Activated CD4-positive, alpha-beta T cell treated with anti-CD3 and anti-CD28 coated beads, Interleukin-2, Interleukin-4, amounts not matched to agents 100 ng/mL and 50 ng/mL, durations not matched to agents 16 hours and 8 hours (primary cell): Measurements from ENCODE around the gene TAP1.

Experiments
- DNase-seq: peaks from one replicate; pipeline ENCODE4 v3.0.0-alpha.2; 2020; ENCODE audit warnings: low spot score

TAP1 gene

DNA sequence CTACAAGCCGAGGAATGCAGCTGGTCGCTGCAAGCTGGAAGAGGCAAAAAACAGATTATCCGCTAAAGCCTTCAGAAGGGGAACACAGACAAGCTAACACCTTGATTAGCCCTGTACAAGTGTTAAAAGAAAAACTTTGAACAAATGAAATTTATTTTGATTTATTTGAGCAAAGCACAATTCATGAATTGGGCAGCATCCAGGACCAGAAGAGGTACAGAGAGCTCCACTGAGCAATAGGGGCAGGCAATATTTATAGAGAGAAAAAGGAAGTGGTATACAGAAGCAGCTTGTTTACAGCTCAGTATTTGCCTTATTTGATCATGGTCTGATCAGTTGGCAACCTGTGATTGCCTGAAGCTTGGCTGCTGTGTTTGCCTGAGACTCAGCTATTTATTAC, 54.3 kb downstream of the TAP1 start:
- DNase-seq = no peak

DNA sequence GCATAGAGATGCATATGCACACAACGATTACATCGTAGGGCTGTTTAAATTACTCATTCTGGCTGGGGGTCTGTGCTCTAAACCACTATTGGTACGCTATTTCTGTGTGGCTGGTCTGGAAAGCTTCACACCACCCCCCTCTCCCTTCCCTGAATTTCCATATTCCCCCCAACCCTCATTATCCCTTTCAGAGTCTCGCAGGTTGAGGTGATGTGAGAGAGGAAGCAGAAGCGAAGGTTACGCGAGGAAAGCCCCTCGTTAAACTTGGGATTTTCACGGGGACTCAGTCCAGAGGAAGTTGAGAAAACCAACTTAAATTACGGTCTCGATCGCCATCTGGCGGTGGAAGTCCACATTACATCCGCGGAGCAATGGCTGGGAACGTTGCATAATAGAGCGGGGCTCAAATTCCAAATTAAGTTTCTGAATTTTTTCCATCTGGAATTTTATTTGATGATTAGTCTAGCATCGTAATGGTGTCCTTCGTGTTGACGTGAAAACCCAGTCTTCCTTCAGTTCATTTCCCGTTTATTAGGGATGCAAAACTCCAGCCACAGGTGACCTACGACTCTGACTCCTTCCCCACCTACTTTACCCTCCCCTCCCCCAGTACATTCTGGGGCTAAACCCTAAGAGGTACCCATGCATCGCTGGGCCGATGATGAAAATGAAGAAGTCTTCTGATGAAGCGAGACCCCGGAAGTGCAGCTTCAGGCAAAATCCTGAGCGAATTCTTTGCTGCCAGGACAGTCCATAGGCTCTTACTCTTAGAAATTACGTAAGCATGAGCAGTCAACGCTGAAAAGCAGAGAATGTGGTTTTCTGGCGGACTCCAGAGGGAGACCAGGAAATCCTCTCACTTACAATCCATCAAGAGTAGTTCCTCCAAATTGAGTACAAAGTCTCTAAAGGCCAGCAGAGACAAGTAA, 56.4 kb downstream of the TAP1 start:
- DNase-seq = peak; percentile 77
